Activated CD8-positive, alpha-beta T cell treated with anti-CD3 and anti-CD28 coated beads for 36 hours (primary cell): Measurements from ENCODE around the gene ANOS1. TPM values are rescaled to one million over a fixed set of nuclear protein-coding genes. Genes with fewer than 3 reads are reported as not detected.

Experiments used
- ATAC-seq: fragments of 200-7000 bp; cut with Tn5 transposase; one replicate; pipeline ENCODE4 v1.10.0; 2021; ENCODE audit warnings: mild to moderate bottlenecking, moderate library complexity
- CTCF ChIA-PET: fragments of 350-600 bp; sonication (Branson Sonifier 250); formaldehyde crosslinking; loops from one replicate; lab custom pipeline; 2021; ENCODE audit warnings: antibody characterized with exemption; lab: Charles Lee
- POLR2A ChIA-PET: fragments of 350-600 bp; sonication (Branson Sonifier 250); formaldehyde crosslinking; loops from one replicate; lab custom pipeline; 2021; ENCODE audit warnings: antibody characterized with exemption; lab: Charles Lee
- DNase-seq: peaks from one replicate; pipeline ENCODE4 v3.0.0-alpha.2; 2020
- H3K27ac Mint-ChIP-seq: one replicate; pipeline ENCODE4 v1.8.0; 2021; ENCODE audit warnings: mild to moderate bottlenecking, mixed read lengths
- H3K27me3 Mint-ChIP-seq: one replicate; pipeline ENCODE4 v1.8.0; 2021; ENCODE audit warnings: mixed read lengths
- H3K36me3 Mint-ChIP-seq: one replicate; pipeline ENCODE4 v1.8.0; 2021; ENCODE audit warnings: low read depth, mixed read lengths
- H3K4me1 Mint-ChIP-seq: one replicate; pipeline ENCODE4 v1.8.0; 2021; ENCODE audit warnings: low read depth, mixed read lengths
- H3K4me3 Mint-ChIP-seq: one replicate; pipeline ENCODE4 v1.8.0; 2021; ENCODE audit warnings: mild to moderate bottlenecking, moderate library complexity, mixed read lengths
- H3K9me3 Mint-ChIP-seq: one replicate; pipeline ENCODE4 v1.8.0; 2021; ENCODE audit warnings: mixed read lengths
- intact Hi-C: fragments of 100-400 bp; cut with micrococcal nuclease; formaldehyde crosslinking; loops from one replicate; pipeline ENCODE4 v1.10.0; 2022
- total RNA-seq, 2 experiments: library from RNA; stranded (reverse); gene quantifications; one replicate each; pipeline ENCODE4 v1.2.3, GENCODE V29; 2021
- TF ChIP-seq, protein P1 (sequence below): fragments of 200-600 bp; IDR thresholded peaks from one replicate; pipeline ENCODE4 v1.8.0; 2022; ENCODE audit warnings: antibody characterized with exemption, mild to moderate bottlenecking

ANOS1 gene
- total RNA-seq, 2 experiments from 2014 or later = 0.04 TPM; not detected in 1

DNA sequence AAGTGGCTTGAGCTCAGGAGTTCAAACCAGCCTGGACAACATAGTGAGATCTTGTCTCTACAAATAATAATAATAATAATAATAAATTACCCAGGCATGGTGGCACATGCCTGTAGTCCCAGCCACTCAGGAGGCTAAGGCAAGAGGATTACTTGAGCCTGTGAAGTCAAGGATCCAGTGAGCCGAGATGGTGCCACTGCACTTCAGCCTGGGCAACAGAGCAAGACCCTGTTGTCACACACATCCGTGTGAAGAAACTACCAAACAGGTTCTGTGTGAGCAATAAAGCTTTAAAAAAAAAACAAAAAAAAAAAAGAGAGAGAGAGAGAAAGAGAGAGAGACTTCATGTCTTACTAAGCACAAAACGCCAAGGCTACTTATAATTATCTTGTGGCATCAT lies 42.5 kb downstream of the ANOS1 start:
- Mint-ChIP-seq H3K36me3 (no peaks in the 10 kb centered on the region), H3K9me3 (no peaks in the 10 kb centered on the region), H3K4me1 (no peaks in the 10 kb centered on the region), H3K4me3 (no peak overlapping the region), H3K27ac (no peak overlapping the region), H3K27me3 (peaks cover 3% of the 10 kb centered on the region)
- ChIA-PET POLR2A (no interaction called here), CTCF (no interaction called here)
- TF ChIP-seq, protein P1, sequence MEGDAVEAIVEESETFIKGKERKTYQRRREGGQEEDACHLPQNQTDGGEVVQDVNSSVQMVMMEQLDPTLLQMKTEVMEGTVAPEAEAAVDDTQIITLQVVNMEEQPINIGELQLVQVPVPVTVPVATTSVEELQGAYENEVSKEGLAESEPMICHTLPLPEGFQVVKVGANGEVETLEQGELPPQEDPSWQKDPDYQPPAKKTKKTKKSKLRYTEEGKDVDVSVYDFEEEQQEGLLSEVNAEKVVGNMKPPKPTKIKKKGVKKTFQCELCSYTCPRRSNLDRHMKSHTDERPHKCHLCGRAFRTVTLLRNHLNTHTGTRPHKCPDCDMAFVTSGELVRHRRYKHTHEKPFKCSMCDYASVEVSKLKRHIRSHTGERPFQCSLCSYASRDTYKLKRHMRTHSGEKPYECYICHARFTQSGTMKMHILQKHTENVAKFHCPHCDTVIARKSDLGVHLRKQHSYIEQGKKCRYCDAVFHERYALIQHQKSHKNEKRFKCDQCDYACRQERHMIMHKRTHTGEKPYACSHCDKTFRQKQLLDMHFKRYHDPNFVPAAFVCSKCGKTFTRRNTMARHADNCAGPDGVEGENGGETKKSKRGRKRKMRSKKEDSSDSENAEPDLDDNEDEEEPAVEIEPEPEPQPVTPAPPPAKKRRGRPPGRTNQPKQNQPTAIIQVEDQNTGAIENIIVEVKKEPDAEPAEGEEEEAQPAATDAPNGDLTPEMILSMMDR = no peak
- ATAC-seq = no peak
- intact Hi-C loops = no loop called here
- DNase-seq = no peak

- DNase-seq = no peak
- ChIA-PET CTCF (no interaction called here), POLR2A (no interaction called here)
- no peaks in the 10 kb centered on the region for H3K4me1 Mint-ChIP-seq
- H3K9me3 Mint-ChIP-seq = no peaks in the 10 kb centered on the region
- no peak overlapping the region for H3K27ac Mint-ChIP-seq
- TF ChIP-seq, protein P1 = no peak
- peaks cover 3% of the 10 kb centered on the region for H3K27me3 Mint-ChIP-seq
- no peaks in the 10 kb centered on the region for H3K36me3 Mint-ChIP-seq
- intact Hi-C loops = no loop called here
- H3K4me3 Mint-ChIP-seq = no peak overlapping the region
- no peak for ATAC-seq
Measured at GRCh38 chrX:8688776-8689175, 43.2 kb downstream of the ANOS1 start.

DNA sequence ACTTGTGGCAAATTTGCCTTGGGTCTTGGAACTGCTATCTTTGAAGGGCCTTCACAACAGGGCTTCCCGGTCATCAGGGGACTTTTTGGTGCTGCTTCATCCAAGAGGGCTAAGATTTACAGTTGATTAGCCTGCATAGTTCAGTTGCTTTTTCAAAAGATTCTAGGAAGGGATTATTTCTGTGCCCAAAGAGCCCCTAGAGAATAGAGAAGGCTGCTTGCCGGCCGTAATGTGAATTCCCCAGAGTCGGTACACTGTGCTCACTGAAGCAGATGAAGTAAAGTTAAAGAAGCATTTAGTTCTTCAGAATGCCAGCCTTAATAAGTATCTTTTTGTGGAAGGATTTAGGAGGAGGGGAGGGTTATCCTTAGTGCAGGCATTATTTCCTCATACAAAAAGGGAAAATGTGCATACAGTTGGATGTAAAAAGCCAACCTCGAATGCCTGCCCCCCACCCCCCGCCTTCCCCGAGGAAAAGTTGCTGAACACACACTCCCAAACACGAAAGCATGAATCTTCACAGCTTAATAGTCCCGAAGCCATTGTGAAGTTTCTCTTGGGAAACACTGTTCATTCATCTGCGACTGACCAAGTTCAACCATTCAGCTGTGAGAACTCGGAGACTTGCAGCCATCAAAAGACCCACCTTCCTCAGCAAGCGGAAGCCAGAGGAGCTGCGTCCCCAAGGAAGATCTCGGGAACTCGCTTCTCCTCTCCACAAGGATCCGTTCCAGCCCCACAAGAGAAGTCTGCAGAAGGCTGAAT lies 47.6 kb downstream of the ANOS1 start:
- H3K9me3 Mint-ChIP-seq = no peaks in the 10 kb centered on the region
- H3K27ac Mint-ChIP-seq = no peak overlapping the region
- POLR2A ChIA-PET = no interaction called here
- no peak for ATAC-seq
- intact Hi-C loops = no loop called here
- DNase-seq = no peak
- no peaks in the 10 kb centered on the region for H3K36me3 Mint-ChIP-seq
- CTCF ChIA-PET = no interaction called here
- TF ChIP-seq, protein P1 = no peak
- no peak overlapping the region for H3K4me3 Mint-ChIP-seq
- H3K27me3 Mint-ChIP-seq = peaks cover 1% of the 10 kb centered on the region
- no peaks in the 10 kb centered on the region for H3K4me1 Mint-ChIP-seq

GRCh38 chrX:8683687-8684086 lies 48.2 kb downstream of the ANOS1 start:
- Mint-ChIP-seq H3K27me3 (peaks cover 1% of the 10 kb centered on the region), H3K9me3 (no peaks in the 10 kb centered on the region), H3K4me3 (no peak overlapping the region), H3K36me3 (no peaks in the 10 kb centered on the region), H3K4me1 (no peaks in the 10 kb centered on the region), H3K27ac (no peak overlapping the region)
- TF ChIP-seq, protein P1 = no peak
- ChIA-PET CTCF (no interaction called here), POLR2A (no interaction called here)
- DNase-seq (no peak), ATAC-seq (no peak)
- intact Hi-C loops = no loop called here

DNA sequence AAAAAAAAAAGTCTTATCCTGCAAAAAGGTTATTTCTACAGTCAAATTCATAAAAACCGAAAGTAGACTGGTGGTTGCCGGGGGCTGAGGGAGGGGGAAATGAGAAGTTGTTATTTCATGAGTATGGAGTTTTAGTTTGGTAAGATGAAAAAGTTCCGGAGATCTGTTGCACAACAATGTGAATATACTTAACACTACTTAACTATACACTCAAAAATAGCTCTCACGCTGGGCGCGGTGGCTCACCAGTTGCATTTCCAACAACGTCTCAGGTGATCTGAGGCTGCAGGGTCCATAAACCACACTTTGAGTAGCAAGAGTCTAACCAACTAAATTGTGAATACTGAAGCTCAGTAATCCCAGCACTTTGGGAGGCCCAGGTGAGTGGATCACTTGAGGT lies 52.4 kb downstream of the ANOS1 start:
- Mint-ChIP-seq H3K36me3 (no peaks in the 10 kb centered on the region), H3K27me3 (peaks cover 1% of the 10 kb centered on the region), H3K4me1 (no peaks in the 10 kb centered on the region), H3K4me3 (no peak overlapping the region), H3K9me3 (no peaks in the 10 kb centered on the region), H3K27ac (no peak overlapping the region)
- ChIA-PET CTCF (no interaction called here), POLR2A (no interaction called here)
- DNase-seq (no peak), ATAC-seq (no peak)
- TF ChIP-seq, protein P1 = no peak
- intact Hi-C loops = no loop called here
